Limb (tissue), 2 donors: ENCODE data around the gene MLLT10.
"Not testable (repeated sequence)": the region's sequence is repeated elsewhere in the genome, so short reads cannot be mapped to it uniquely, and the experiment has no call there.

ENCODE experiments used
- DNase-seq, 2 donors: peaks; one replicate each; pipeline ENCODE4 v3.0.0-alpha.2; 2016; ENCODE audit errors: extremely low spot score in 2 of 2

Gene MLLT10

DNA sequence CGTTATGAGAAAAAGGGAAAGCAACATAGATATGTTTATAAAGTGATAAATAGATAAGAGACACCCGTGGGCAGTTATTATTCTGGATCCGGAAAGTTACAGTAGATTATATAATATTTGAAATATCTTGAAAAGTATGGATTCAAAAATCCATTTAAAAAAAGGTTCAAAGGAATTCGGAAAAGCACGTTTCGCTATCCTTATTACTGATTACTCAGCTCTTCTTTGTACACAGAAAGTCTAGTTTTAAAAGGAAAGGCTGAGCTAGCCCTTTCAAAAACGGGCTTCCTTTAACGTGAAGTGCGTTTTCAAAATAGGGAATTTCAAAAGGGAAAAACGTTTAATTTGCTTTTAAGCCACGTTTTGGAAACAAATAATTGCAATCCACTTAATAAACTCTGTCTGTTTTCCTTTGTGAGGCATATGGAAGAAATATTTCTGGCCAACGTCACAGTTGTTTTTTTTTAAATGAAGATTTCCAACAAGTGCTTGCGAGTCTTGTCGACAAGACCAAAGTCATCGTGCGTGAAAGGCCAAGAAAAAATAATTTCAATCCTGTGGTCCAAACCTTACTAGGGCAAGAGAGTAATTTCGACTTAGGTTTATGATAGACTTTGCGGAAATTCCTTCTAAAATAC, 6.3 kb upstream of the MLLT10 start:
- peak in 1 of 2 donors; percentile 51 for DNase-seq

DNA sequence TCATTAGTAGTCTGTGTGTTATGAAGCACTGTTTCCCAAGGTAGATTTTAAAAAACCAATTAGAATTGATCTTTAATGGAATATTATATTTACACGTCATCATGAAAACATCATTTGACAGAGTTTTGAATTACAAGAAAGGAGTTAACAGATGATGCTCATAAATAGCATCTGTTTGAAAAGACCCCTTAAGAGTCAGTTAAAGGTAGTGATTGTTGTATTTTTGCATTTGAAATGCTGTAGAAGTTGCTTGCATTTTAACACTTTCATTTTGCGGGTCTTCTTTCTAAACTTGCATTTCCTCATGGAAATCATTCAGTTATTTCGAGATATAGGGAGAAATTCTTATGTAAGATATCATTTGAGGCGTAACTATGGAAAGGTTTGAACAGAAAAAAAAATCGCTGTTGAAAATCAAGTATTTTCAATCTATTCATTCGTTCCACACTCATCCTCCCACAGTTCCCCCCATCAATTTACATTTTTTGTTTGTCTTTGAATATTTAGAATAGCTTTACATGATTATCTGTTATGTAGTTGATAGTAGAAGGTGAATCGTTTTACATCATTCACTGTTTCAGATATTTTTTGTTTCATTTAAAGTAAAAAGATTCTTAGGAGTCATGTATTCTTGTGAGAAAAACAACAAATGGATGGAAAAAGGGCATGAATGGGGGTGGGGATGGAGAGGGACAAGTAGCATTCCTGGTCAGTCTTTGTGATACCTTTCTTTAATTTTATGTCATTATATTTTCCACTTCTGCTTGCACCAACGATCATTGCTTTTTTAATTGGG, 5.6 kb upstream of the MLLT10 start:
- DNase-seq = peak in 1 of 2 donors; percentile 27

DNA sequence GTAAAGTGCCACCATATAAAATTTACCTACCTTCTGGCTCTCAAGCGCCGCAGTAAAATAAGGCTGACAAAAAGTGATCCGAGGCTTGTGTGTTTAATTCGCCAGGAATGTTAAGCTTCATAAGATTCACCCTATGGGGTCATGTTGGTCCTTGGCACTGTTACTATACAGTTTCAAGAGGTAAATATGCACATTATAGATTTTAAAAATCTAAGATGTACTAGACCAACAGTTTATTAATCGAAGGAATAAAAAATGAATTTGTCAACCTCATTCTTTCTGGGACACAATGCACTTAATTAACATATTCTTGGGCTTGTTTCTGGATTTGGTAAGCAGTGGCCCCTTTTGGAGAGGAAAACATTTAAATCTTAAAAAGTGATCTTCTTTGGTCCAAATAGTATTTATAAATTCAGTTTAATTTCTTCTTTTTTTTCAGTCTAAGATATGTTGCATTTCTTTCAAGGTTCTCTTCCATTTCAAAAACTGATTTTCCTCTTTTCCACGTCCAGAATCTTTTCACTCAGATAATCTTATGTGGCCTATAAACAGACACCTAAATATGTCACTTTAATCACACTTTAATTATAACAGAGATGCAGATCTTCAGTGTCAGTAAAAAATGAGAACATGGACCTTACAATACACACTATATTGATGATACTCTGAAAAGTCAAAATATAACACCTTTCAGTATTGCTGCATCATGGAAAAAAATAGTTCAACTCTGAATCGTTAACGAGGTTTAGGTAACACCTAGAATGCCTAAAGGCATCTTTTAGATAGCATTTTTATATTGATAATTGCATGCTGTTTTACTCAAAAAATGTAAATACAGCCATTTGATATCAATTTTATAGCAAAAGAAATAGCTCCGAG, 4.8 kb upstream of the MLLT10 start:
- DNase-seq = peak; percentile 10 to 43

DNA sequence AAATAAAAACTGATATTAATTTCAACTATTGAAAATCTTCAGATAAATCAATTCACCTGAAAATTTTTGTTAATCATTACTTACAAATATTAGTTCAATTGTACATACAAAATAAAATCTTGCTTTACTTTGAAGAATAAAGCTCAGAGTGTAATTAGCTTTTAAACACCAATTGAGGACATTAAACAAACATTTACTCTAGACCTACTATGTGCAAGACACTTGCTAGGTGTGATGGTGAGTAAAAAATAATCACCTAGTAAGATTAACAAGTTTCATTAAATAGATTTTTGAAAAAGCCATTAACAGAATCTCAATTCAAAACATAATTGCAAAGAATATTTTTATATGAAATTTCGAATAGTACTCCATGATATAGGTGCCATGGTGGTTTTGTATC, 3.9 kb upstream of the MLLT10 start:
- no peak for DNase-seq

DNA sequence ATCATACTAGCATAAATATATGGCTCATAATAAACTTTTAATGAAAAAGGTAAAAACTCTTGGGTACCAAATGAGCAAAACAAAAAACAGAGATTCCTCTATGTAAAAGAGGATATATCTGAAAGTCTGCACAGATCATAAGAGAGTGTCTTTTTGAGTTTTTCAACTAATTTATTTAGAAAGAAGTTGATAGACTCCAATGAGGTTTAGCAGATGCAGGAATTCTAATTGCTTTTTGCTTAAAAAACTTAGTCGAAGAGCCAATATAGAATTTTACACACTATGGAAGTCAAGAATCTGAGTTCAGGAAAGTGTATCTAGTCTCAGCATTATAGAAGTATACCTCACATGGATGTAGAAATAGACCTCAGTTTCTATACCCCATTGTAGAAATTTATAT, 3.4 kb upstream of the MLLT10 start:
- DNase-seq = peak in 1 of 2 donors; percentile 5

DNA sequence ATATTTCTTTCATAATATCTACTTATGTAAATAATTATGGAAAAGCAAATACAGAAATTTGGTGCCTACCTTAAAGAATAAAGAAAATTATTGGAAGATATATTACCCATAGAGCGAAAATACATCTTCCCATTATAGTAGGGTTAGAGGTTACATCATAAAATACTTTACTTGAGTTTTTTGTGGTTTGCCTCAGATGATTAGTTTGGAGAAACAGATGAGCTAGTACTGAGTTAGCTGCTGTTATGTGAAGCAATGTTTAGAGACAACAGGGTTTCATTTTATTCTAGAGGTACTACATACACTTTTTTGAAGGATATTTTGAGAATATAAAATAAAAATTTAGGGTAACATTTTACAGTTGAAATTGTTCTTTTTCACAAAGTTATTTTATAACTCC, 2.9 kb upstream of the MLLT10 start:
- DNase-seq = peak in 1 of 2 donors; percentile 9

GRCh38 chr10:21532694-21533466, 1.2 kb upstream of the MLLT10 start:
- no peak for DNase-seq

GRCh38 chr10:21534280-21534586, 201 bp downstream of the MLLT10 start:
- DNase-seq = no peak

GRCh38 chr10:21534604-21535493, 817 bp downstream of the MLLT10 start:
- DNase-seq = peak; percentile 51 to 82

- DNase-seq = no peak
Observed at GRCh38 chr10:21535494-21535965, 1.5 kb downstream of the MLLT10 start.

- not testable (repeated sequence) for DNase-seq
Observed at GRCh38 chr10:21535976-21536375, 1.9 kb downstream of the MLLT10 start.

- DNase-seq = no peak
Observed at GRCh38 chr10:21536874-21537273, 2.8 kb downstream of the MLLT10 start.

- DNase-seq = not testable (repeated sequence)
Observed at GRCh38 chr10:21540701-21541100, 6.7 kb downstream of the MLLT10 start.

- DNase-seq = no peak
Observed at GRCh38 chr10:21547246-21547645, 13.2 kb downstream of the MLLT10 start.

DNA sequence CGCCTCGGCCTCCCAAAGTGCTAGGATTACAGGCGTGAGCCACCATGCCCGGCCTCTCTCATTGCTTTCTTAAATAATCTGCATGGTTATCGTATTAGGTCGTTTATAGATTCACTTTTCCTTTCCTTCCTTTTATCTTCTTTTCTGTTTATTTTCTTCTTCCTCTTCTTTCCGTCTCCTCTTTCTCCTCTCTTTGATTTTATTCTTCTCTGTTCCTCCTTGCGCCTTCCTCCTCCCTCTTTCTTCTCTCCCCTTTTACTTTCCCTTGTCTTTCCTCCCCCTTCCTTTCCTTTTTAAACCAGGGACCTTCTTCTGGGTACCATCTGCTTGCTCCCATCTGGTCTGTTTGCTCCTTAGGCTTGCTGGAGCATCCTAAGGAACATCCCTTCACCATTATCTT, 18.6 kb downstream of the MLLT10 start:
- DNase-seq = no peak

- no peak for DNase-seq
Observed at GRCh38 chr10:21556527-21556926, 22.5 kb downstream of the MLLT10 start.

DNA sequence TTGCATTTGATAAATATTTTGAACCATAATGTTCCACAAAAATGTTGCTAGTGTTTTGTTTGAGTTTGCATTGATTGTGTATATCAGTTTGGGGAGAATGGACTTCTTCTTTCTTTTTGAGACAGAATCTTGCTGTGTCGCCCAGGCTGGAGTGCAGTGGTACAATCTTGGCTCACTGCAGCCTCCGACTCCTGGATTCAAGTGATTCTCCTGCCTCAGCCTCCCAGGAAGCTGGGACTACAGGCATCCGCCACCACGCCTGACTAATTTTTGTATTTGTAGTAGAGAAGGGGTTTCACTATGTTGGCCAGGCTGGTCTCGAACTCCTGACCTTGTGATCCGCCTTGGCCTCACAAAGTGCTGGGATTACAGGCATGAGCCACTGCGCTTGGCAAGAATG, 25.0 kb downstream of the MLLT10 start:
- DNase-seq = not testable (repeated sequence)

DNA sequence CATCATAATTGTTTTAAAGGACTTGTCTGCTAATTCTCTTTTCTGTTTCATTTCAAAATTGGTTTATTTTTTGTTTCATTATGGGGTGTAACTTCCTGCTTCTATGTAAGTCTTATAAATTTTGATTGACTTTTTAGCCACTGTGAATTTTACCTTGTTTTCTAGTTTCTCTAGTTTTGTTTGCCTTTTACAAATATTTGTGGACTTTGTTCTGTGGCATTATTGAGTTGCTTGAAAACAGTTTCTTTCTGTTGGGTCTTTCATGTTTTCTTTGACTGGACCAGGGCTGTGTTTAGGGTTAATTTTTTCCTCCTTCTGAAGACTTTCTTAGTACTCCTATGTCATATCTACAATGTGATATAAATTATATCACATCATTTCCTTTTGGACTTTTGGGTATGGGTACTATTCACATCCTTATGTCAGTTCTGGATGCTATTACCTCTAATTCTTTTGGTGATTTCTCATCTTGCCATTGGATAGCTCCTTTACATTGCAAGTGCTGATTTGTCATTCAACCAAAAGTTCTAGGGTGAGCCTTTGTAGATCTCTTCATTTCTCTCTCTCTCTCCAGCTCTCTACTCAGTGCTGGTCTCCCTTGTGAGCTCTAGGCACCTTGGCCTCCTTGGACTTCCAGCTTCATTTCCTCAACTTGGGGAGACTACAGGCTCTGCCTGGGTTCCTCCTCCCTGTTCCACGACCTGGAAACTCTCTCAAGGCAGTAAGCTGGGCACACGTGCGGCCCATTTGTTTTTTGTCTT, 36.9 kb downstream of the MLLT10 start:
- DNase-seq = no peak

- no peak for DNase-seq
Observed at GRCh38 chr10:21572578-21572977, 38.5 kb downstream of the MLLT10 start.

- DNase-seq = not testable (repeated sequence)
Observed at GRCh38 chr10:21574514-21574913, 40.5 kb downstream of the MLLT10 start.
